CD4-positive, alpha-beta T cell treated with Interleukin-15 for 4 hours (primary cell): ENCODE measurements around the gene ZNF19.

Experiments
- DNase-seq: peaks from one replicate; pipeline ENCODE4 v3.0.0-alpha.2; 2020; ENCODE audit warnings: low spot score

Gene ZNF19

DNA sequence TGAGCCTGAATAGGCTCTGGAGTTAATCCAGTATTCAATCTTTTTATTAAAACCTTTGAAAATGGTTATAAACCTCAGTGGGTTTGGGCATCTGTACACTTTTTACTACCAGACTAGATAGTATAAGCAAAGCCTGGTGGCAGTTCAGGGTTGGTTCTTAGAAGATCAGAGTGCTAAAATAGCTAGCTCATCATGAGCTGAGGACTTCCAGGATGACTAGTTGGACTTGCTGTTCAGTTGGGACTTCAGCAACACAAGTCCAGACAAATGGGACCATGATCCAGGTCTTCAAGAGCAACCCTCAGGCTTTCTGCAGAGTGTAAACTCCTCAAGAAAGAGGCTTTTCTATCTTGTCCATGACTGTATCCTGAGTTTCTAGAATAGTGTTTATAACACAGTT lies 1.2 kb upstream of the ZNF19 start:
- DNase-seq, result no peak

GRCh38 chr16:71484006-71484893 lies 4.9 kb downstream of the ZNF19 start:
- DNase-seq, result peak; percentile 81

DNA sequence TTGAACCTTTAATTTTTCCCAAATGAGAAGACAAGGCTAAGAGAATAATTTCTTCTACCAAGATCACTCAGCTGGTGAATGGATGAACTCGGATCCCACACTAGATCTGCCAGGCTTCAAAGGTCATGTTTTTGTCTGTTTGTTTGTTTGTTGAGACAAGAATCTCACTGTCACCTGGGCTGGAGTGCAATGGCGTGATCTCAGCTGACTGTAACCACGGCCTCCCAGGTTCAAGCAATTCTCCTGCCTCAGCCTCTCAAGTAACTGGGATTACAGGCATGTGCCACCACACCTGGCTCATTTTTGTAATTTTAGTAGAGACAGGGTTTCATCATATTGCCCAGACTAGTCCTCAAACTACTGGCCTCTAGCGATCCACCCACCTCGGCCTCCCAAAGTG lies 6.6 kb downstream of the ZNF19 start:
- DNase-seq, result no peak

DNA sequence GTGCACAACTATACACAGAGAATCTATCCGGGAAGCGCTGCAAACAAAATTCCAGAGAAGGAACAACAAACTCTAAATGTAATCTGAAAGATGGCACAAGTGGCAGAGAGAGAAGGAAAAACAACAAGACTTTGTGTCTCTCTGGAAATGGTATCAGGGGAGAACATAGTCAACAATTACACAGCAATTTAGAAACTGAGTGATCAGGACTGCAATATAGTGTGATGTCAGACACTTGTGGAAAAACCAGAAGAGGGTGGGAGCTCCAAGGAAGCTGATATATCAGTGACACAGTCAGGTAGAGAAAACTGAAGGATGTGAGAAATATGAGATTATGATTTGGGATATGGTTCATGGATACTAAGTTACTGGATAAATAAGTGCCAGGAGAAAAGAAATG lies 8.2 kb downstream of the ZNF19 start:
- no peak for DNase-seq

DNA sequence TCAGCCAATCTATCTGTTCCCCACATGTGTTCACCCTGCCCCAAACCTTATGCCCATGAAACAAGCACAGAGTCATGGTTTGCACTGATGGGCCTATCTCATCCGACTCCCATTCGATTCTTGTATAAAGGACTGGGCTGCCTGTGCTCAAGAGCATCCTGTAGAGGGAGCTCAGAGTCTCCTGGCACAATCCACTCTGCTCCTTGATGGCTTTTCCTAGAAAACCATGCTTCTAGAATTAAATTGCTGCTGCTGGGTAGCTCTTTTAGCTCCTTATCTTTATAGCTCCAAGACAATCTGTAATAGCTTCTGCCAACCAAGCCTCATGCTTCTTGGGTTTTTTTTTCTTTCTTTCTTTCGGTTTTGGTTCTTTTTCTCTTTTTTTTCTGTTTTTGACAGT lies 9.7 kb downstream of the ZNF19 start:
- DNase-seq, result no peak

GRCh38 chr16:71476457-71477124 lies 12.5 kb downstream of the ZNF19 start:
- DNase-seq, result no peak

- DNase-seq, result no peak
Measured at GRCh38 chr16:71474864-71475263, 14.3 kb downstream of the ZNF19 start.

DNA sequence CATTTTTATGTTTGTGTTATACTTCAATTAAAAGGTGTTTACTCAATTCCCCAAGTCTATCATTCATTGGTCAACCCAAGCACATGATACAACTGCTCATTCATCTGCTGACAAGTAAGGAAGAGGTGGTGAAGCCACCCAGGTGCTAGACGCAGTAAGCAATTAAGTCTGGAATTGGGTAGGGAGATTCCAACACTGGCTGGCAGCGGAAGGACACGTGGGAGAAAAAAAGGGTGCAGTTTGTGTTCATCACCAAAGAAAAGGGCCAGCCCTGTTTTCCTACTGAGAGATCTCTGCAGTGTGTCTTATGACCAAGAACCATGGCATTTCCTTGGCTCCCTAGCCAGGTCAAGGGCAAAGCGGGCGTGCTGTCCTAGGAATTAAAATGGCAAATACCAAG lies 15.2 kb downstream of the ZNF19 start:
- no peak for DNase-seq

DNA sequence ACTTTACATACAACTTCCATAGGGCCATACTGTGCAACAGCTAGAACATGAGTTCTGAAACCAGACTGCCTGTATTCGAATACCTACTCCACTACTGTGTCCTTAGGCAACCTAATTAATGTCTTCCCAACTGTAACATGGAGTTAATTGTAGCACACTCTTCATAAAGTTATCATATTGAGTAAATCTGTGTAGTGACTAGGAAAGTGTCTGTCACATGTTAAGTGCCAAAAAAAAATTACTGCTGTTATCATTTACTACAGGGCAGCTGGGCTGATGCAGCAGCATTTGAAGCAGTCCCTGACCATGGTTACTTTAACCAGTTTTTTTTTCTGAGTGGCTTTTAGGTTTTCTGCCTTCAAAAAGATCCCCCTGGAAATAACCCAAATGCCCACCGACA lies 16.2 kb downstream of the ZNF19 start:
- DNase-seq, result no peak

DNA sequence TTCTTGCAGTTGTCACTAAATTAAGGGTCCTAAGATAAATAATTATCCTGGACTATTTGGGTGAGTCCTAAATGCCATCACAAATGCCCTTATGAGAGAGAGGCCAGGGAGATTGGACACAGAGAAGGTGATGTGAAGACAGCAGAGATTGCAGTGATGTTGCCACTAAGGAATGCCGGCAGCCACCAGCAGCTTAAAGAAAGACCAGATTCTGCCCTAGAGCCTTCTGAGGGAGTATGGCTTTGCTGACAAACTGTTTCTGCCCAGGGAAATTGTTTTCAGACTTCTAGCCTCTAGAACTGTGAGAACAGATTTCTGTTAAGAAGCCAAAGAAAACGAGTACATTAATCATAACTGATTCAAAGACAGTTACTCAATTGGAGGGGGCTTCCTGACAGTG lies 17.1 kb downstream of the ZNF19 start:
- DNase-seq, result no peak

DNA sequence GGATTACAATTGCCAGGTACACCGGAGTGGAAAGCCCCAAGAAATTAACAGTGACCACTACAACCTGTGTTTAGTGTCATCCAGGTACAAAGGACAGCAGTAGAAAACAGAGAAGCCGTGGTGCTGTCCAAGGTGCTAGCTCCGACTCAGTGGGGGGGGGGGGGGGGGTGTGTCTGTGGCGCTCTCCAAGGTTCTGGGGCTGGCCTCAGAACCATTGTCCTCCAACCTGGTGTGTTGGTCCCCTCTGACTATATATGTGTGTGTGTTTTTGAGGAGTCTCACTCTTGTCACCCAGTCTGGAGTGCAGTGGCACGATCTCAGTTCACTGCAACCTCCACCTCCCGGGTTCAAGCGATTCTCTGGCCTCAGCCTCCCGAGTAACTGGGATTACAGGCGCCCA lies 21.3 kb downstream of the ZNF19 start:
- DNase-seq, result peak; percentile 25

- no peak for DNase-seq
Measured at GRCh38 chr16:71464231-71464630, 24.9 kb downstream of the ZNF19 start.

DNA sequence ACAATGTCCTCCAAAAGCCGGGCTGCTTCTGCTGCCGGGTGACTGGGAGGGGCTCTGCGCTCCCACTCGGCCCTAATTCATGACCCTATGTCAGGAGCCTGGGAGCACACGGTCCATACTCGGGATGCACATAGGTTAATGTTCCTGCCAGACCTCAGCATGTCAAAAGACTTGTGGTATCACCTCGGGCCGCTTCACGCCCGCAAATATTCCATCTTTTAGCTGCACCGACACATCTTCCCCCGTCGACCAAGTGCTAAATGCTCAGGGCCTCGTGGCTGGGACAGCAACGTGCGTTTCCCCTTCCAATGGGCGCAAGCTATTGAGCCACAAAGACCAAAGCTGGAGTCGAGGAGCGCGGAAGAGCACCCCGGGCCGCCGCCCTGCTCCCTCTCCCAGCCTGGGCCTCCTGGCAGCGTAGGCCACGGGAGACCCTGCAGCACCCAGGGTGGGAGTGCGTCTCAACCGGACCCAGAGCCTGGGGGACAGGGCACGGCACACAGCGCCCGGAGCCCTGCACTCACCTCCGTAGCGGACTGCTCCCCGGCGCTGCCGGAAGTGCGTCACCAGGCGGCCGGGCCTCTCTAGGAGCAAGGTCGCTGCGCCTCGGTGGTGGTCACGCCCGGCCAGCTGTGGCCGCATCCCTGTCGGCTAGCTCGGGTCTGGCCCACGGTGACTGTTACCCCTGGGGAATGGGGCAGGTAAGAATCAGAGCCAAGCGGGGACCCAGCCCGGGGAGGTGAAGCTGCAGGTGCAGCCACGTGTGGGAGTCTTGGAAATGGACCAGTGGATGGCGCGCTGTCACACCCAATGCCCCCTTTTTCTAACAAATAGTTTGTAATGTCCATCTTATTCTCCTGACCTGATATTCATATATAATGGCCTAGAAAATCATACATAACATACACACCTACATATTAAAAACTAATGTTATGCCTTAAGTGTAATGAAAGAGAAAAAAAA lies 27.2 kb downstream of the ZNF19 start, which contains the start of gene ZNF23:
TSS of gene ZNF23 (minus strand) at position 562 of the 963 bp plus-strand sequence. CDS start 5,451 bp downstream, outside the sequence.
- DNase-seq, result peak; percentile 79

- DNase-seq, result no peak
Measured at GRCh38 chr16:71460941-71461340, 28.2 kb downstream of the ZNF19 start.

DNA sequence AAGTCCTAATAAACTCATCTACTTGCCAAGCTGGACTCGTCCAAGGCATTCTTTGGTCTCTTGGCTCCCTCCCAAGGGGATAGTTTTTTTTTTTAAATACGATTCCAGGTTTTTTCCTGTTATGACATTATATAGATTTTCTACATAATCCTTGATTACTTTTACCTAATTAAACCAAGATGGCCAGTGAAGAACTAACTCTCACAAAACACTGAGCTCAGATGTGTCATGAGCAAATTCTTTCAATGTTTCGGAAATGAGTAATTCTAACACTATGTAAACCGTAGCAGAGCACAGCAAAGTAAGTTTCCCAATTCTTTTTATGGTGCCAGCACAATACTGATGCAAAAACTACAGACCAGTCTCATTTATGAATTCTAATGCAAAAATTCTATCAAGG lies 28.9 kb downstream of the ZNF19 start:
- DNase-seq, result no peak

GRCh38 chr16:71459510-71459909 lies 29.6 kb downstream of the ZNF19 start:
- DNase-seq, result no peak

- no peak for DNase-seq
Measured at GRCh38 chr16:71456801-71457200, 32.3 kb downstream of the ZNF19 start.

DNA sequence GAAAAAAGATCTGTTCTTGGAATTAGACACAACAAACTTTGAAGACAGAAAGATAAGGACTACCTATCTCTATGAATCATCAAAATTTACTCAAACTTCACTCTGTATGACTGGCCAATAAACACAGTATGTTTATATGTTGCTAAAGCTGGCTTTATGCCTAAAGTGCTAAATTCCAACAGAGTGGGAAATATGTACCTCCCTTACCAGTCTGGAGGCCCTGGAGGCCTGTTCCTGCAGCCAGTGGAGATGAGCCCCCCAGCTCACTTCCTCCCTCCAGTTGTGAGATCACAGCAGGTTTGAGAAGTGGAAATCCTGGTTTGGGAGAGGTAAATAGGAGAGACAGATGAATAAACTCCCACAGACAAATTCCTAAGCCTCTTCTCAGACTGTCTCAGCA lies 36.1 kb downstream of the ZNF19 start:
- no peak for DNase-seq

DNA sequence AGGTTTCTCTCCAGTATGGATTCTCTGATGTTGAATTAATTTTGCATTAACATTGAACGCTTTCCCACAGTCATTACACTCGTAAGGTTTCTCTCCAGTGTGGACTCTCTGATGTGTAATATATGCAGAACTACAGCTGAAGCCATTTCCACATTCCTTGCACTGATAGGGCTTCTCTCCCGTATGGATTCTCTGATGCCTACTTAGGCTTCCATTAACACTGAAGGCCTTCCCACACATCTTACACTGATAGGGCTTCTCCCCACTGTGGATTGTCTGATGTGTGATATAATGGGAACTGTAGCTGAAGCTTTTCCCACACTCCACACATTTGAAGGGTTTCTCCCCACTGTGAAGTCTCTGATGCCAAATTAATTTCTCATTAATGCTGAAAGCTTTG lies 40.1 kb downstream of the ZNF19 start:
- DNase-seq, result no peak

DNA sequence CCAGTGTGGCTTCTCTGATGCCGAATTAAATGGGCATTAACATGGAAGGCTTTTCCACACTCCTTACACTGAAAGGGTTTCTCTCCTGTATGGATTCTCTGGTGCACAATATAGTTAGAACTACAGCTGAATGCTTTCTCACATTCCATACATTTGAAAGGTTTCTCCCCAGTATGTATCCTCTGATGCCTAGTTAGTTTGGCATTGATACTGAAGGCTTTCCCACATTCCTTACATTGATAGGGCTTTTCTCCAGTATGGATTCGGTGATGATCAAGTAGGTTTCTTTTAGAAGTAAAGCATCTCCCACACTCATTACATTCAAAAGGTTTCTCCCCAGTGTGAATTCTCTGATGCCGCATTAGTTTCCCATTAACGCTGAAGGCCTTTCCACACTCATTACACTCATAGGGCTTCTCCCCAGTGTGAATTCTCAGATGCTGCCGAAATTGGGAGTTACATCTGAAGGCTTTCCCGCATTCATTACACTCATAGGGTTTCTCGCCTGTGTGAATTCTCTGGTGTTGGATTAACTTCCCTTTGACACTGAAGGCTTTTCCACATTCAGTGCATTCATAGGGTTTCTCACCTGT lies 40.8 kb downstream of the ZNF19 start:
- no peak for DNase-seq

GRCh38 chr16:71443714-71444113 lies 45.4 kb downstream of the ZNF19 start:
- DNase-seq, result no peak

DNA sequence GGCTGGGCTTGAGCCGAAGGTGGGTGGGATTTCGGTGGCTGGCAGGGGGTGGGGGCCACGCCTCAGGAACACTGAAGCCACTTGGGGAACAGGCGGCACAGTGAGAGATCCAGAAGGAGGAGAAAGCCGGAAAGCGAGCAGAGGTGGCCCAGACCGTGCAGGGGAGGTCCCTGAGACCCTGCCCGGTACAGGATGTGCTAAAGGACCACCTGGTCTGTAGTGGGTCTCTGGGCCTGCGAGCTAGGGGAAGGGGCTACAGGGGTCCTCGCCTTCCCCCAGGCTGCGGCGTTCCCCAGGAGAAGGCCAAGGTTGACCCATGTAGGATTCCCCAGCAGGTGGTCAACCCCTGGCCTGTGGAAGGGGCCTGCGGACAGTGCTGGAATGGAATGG lies 47.1 kb downstream of the ZNF19 start, which contains the start of gene TLE7:
TSS of gene TLE7 (minus strand) at position 4 of the 390 bp plus-strand sequence. CDS start 8,730 bp downstream, outside the sequence.
- DNase-seq, result no peak
